HG02623 (cell line): ENCODE measurements around the gene UNC50.

Experiments
- ATAC-seq: cut with Tn5 transposase; IDR thresholded peaks from one replicate; pipeline ENCODE4 v1.9.1; 2021; ENCODE audit warnings: moderate library complexity; ENCODE audit not compliant: unreplicated experiment

UNC50 gene

GRCh38 chr2:98663511-98664090 lies 55.2 kb downstream of the UNC50 start:
- no peak for ATAC-seq

GRCh38 chr2:98664323-98664722 lies 55.9 kb downstream of the UNC50 start:
- ATAC-seq: no peak

GRCh38 chr2:98665677-98666076 lies 57.3 kb downstream of the UNC50 start:
- ATAC-seq: no peak
